Measurements from ENCODE around the gene PRDM11. TPM values are rescaled to one million over a fixed set of nuclear protein-coding genes. Genes with fewer than 3 reads are reported as not detected.
A peak's percentile ranks its signal among the peaks of the same experiment; 100 is the strongest.

PRDM11 gene
- total RNA-seq, 1 experiment from 2014 or later = 8.3 TPM

GRCh38 chr11:45100339-45100738 is 46.1 kb upstream of the PRDM11 start:
- Mint-ChIP-seq H3K9me3 (no peaks in the 10 kb centered on the region), H3K4me1 (peaks cover 13% of the 10 kb centered on the region), H3K36me3 (no peaks in the 10 kb centered on the region), H3K27ac (no peak overlapping the region), H3K4me3 (no peak overlapping the region), H3K27me3 (ENCODE audit: low read depth) (0 out of 2 replicates have a peak, but pooled peaks cover 5% of the 10 kb centered on the region)
- TF ChIP-seq USF2 (CRISPR knock-in tag; IDR thresholded peaks at IDR 0.05) (0 out of 2 replicates have a peak, but pooled peaks have one; percentile 14), NR1H2 (CRISPR knock-in tag; IDR thresholded peaks at IDR 0.05) (no peak), NFYB (CRISPR knock-in tag; conservative IDR thresholded peaks at IDR 0.05; ENCODE audit: low read depth) (peak; percentile 67)
- no peak for DNase-seq (ENCODE audit: low spot score)
- POLR2A ChIA-PET = interaction anchor here (1.7 kb wide), 1 partner anchor 172 kb away, joined by 4 read pairs; no protein-coding TSS in a partner anchor
- CTCF ChIA-PET = interaction anchor here (0.8 to 10.6 kb wide), 18 partner anchors 9 to 231 kb away, joined by 3 to 361 read pairs (median 4); partner anchors contain the start of gene TP53I11
- ATAC-seq = peak; percentile 84

GRCh38 chr11:45102361-45102809 is 44.1 kb upstream of the PRDM11 start:
- H3K4me3 Mint-ChIP-seq = no peak overlapping the region
- no peaks in the 10 kb centered on the region for H3K9me3 Mint-ChIP-seq
- H3K27me3 Mint-ChIP-seq (ENCODE audit: low read depth) = 0 out of 2 replicates have a peak, but pooled peaks cover 3% of the 10 kb centered on the region
- ATAC-seq (no peak), DNase-seq (ENCODE audit: low spot score) (no peak)
- TF ChIP-seq GRHL2 (CRISPR knock-in tag; IDR thresholded peaks at IDR 0.05; ENCODE audit: insufficient replicate concordance, severe bottlenecking) = no peak
- TF ChIP-seq FOXP1 (CRISPR knock-in tag; IDR thresholded peaks at IDR 0.05; ENCODE audit: borderline replicate concordance) = no peak
- TF ChIP-seq, protein P1, sequence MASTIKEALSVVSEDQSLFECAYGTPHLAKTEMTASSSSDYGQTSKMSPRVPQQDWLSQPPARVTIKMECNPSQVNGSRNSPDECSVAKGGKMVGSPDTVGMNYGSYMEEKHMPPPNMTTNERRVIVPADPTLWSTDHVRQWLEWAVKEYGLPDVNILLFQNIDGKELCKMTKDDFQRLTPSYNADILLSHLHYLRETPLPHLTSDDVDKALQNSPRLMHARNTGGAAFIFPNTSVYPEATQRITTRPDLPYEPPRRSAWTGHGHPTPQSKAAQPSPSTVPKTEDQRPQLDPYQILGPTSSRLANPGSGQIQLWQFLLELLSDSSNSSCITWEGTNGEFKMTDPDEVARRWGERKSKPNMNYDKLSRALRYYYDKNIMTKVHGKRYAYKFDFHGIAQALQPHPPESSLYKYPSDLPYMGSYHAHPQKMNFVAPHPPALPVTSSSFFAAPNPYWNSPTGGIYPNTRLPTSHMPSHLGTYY (CRISPR knock-in tag; IDR thresholded peaks at IDR 0.05) = no peak
- no peak for TF ChIP-seq MLX (CRISPR knock-in tag; IDR thresholded peaks at IDR 0.05)
- no peaks in the 10 kb centered on the region for H3K36me3 Mint-ChIP-seq
- peaks cover 11% of the 10 kb centered on the region for H3K4me1 Mint-ChIP-seq
- CTCF ChIA-PET = interaction anchor here (0.6 to 10.6 kb wide), 24 partner anchors 8 to 238 kb away, joined by 3 to 361 read pairs (median 4); no protein-coding TSS in a partner anchor
- H3K27ac Mint-ChIP-seq = no peak overlapping the region
- POLR2A ChIA-PET = interaction anchor here (0.7 to 1.0 kb wide), 2 partner anchors 166 to 174 kb away, joined by 3 to 4 read pairs; no protein-coding TSS in a partner anchor

GRCh38 chr11:45102810-45103621 is 43.4 kb upstream of the PRDM11 start:
- ChIA-PET CTCF (interaction anchor here (0.6 to 10.6 kb wide), 29 partner anchors 8 to 668 kb away, joined by 3 to 361 read pairs (median 4); no protein-coding TSS in a partner anchor), POLR2A (interaction anchor here (0.7 to 1.0 kb wide), 2 partner anchors 167 to 175 kb away, joined by 3 to 4 read pairs; no protein-coding TSS in a partner anchor)
- Mint-ChIP-seq H3K4me1 (peaks cover 11% of the 10 kb centered on the region), H3K4me3 (no peak overlapping the region), H3K27me3 (ENCODE audit: low read depth) (0 out of 2 replicates have a peak, but pooled peaks cover 3% of the 10 kb centered on the region), H3K27ac (no peak overlapping the region), H3K36me3 (no peaks in the 10 kb centered on the region), H3K9me3 (no peaks in the 10 kb centered on the region)
- peak; percentile 31 for ATAC-seq
- TF ChIP-seq ZNF138 (CRISPR knock-in tag; conservative IDR thresholded peaks at IDR 0.05) (0 out of 2 replicates have a peak, but pooled peaks have one; percentile 33), CTCF (IDR thresholded peaks at IDR 0.05) (peak; percentile 88), ETV6 (CRISPR knock-in tag; IDR thresholded peaks at IDR 0.05) (peak; percentile 68; the same call in 1 of the 2 replicates), ZNF416 (CRISPR knock-in tag; IDR thresholded peaks at IDR 0.05) (no peak), NFATC4 (CRISPR knock-in tag; IDR thresholded peaks at IDR 0.05) (no peak)
- peak; percentile 68 for DNase-seq (ENCODE audit: low spot score)
